B cell (primary cell): ENCODE data around the gene ATP6V1F. TPM values are rescaled to one million over a fixed set of nuclear protein-coding genes. Genes with fewer than 3 reads are reported as not detected.

ENCODE experiments used
- ATAC-seq: fragments of 200-7000 bp; cut with Tn5 transposase; one replicate; pipeline ENCODE4 v1.10.0; 2021; ENCODE audit warnings: low read depth, mild to moderate bottlenecking, moderate number of reproducible peaks, moderate library complexity
- CTCF ChIA-PET: fragments of 350-600 bp; sonication (Branson Sonifier 250); formaldehyde crosslinking; loops from one replicate; lab custom pipeline; 2021; ENCODE audit warnings: antibody characterized with exemption, inconsistent platforms; lab: Charles Lee
- POLR2A ChIA-PET: fragments of 350-600 bp; sonication (Branson Sonifier 250); formaldehyde crosslinking; loops from one replicate; lab custom pipeline; 2021; ENCODE audit warnings: antibody characterized with exemption; lab: Charles Lee
- DNase-seq: peaks from one replicate; pipeline ENCODE4 v3.0.0; 2013
- H2AFZ ChIP-seq: 2 replicates; pipeline ENCODE4 v1.6.1; 2012; ENCODE audit warnings: mild to moderate bottlenecking, low read depth, low read length; ENCODE audit not compliant: insufficient read depth, poor library complexity, severe bottlenecking
- H3K27ac ChIP-seq, 2 donors: 1 replicate in 1 of 2; 2 replicates in 1 of 2; pipeline ENCODE4 v1.5.1; 2012 to 2013; ENCODE audit warnings: low read length in 2 of 2, mild to moderate bottlenecking in 2 of 2, moderate library complexity in 1 of 2
- H3K27me3 ChIP-seq, 4 experiments: fragments of 200-600 bp in 1 of 4; sonication (generic) in 1 of 4; replicated peaks in 1 of 4; 1 replicate in 2 of 4; 2 replicates in 2 of 4; pipeline versions ENCODE4 v1.6.1 to v1.7.0; 2013 to 2016; ENCODE audit warnings: low read length in 3 of 4, mild to moderate bottlenecking in 2 of 4, mixed read lengths in 1 of 4, moderate library complexity in 1 of 4; ENCODE audit not compliant: insufficient read depth in 4 of 4, control insufficient read depth in 3 of 4; ENCODE audit errors: control extremely low read depth in 1 of 4
- H3K36me3 ChIP-seq, 2 experiments: replicated peaks in 1 of 2; 1 replicate in 1 of 2; 2 replicates in 1 of 2; pipeline versions ENCODE4 v1.6.1 to v1.7.1; 2013; ENCODE audit warnings: low read length in 1 of 2; ENCODE audit not compliant: insufficient read depth in 2 of 2, control insufficient read depth in 1 of 2; ENCODE audit errors: control extremely low read depth in 1 of 2, extremely low read depth in 1 of 2
- H3K4me1 ChIP-seq, 2 donors: fragments of 200-600 bp in 1 of 2; sonication (generic) in 1 of 2; 1 replicate in 1 of 2; 2 replicates in 1 of 2; pipeline versions ENCODE4 v1.5.1 to v1.6.1; 2013 to 2017; ENCODE audit warnings: low read length in 2 of 2; ENCODE audit not compliant: control insufficient read depth in 2 of 2, insufficient read depth in 2 of 2
- H3K4me2 ChIP-seq: replicated peaks from 2 replicates; pipeline ENCODE3; 2012; ENCODE audit warnings: mild to moderate bottlenecking, low read depth, low read length; ENCODE audit not compliant: poor library complexity, severe bottlenecking
- H3K4me3 ChIP-seq, 5 experiments: fragments of 200-600 bp in 1 of 5; sonication (generic) in 1 of 5; 1 replicate in 3 of 5; 2 replicates in 2 of 5; pipeline versions ENCODE4 v1.5.1 to v1.7.0; 2011 to 2016; ENCODE audit warnings: low read length in 4 of 5, mild to moderate bottlenecking in 4 of 5, low read depth in 2 of 5, control low read depth in 1 of 5, moderate library complexity in 1 of 5; ENCODE audit not compliant: insufficient read depth in 1 of 5; ENCODE audit errors: control extremely low read depth in 1 of 5, extremely low read depth in 1 of 5
- H3K79me2 ChIP-seq: fragments of 200-600 bp; sonication (generic); one replicate; pipeline ENCODE4 v1.6.0; 2016; ENCODE audit warnings: low read length; ENCODE audit not compliant: control insufficient read depth, insufficient read depth
- H3K9ac ChIP-seq: fragments of 200-600 bp; sonication (generic); 2 replicates; pipeline ENCODE4 v1.6.1; 2017; ENCODE audit warnings: mild to moderate bottlenecking, low read length, moderate library complexity
- H3K9me3 ChIP-seq, 3 donors: one replicate each; pipeline versions ENCODE4 v1.6.1 to v1.7.1; 2013; ENCODE audit warnings: low read length in 2 of 3; ENCODE audit not compliant: control insufficient read depth in 2 of 3, insufficient read depth in 1 of 3; ENCODE audit errors: control extremely low read depth in 1 of 3
- H4K20me1 ChIP-seq: 2 replicates; pipeline ENCODE4 v1.6.0; 2012; ENCODE audit warnings: mild to moderate bottlenecking, low read length; ENCODE audit not compliant: insufficient read depth, control insufficient read depth, poor library complexity, severe bottlenecking
- H3K27ac Mint-ChIP-seq: one replicate; pipeline ENCODE4 v1.8.0; 2021; ENCODE audit warnings: mixed read lengths
- H3K27me3 Mint-ChIP-seq: one replicate; pipeline ENCODE4 v1.8.0; 2021; ENCODE audit warnings: mixed read lengths
- H3K4me1 Mint-ChIP-seq: one replicate; pipeline ENCODE4 v1.8.0; 2021; ENCODE audit warnings: mixed read lengths
- H3K4me3 Mint-ChIP-seq: one replicate; pipeline ENCODE4 v1.8.0; 2021; ENCODE audit warnings: mixed read lengths
- H3K9me3 Mint-ChIP-seq: one replicate; pipeline ENCODE4 v1.8.0; 2022; ENCODE audit warnings: mixed read lengths; ENCODE audit not compliant: insufficient read depth
- CTCF ChIP-seq: fragments of 200-600 bp; IDR thresholded peaks from one replicate; pipeline ENCODE4 v1.8.0; 2022; ENCODE audit warnings: antibody characterized with exemption, mild to moderate bottlenecking
- EZH2 ChIP-seq: IDR thresholded peaks from 2 replicates; pipeline ENCODE4 v1.6.1; 2012; ENCODE audit warnings: borderline replicate concordance, low read depth, mild to moderate bottlenecking, moderate library complexity, low read length; ENCODE audit not compliant: insufficient read depth, poor library complexity, severe bottlenecking
- WGBS: methylation state at CpG from one replicate; pipeline ENCODE4 v1.1.5; 2013; ENCODE audit warnings: missing lambda C conversion rate; ENCODE audit not compliant: insufficient coverage; 5-methylcytosine and 5-hydroxymethylcytosine counted together
- intact Hi-C: fragments of 100-400 bp; cut with micrococcal nuclease; formaldehyde crosslinking; loops from one replicate; pipeline ENCODE4 v1.10.0; 2022
- polyA plus RNA-seq: library from polyadenylated mRNA; depleted of rRNA; stranded (reverse); fragments of >200 nt; gene quantifications from 2 replicates; pipeline ENCODE4 v1.2.3, GENCODE V29; 2012
- total RNA-seq, 2 donors: library from RNA; stranded (reverse); fragments of 120-200 nt in 1 of 2; gene quantifications; 1 replicate in 1 of 2; 2 replicates in 1 of 2; pipeline versions ENCODE4 v1.2.3 to v1.2.4, GENCODE V29; 2013 to 2022

ATP6V1F gene
- total and polyA plus RNA-seq, 2 donors (not counting 1 experiment from before 2014, with no cell fraction given), result 81.7 to 198 TPM

DNA sequence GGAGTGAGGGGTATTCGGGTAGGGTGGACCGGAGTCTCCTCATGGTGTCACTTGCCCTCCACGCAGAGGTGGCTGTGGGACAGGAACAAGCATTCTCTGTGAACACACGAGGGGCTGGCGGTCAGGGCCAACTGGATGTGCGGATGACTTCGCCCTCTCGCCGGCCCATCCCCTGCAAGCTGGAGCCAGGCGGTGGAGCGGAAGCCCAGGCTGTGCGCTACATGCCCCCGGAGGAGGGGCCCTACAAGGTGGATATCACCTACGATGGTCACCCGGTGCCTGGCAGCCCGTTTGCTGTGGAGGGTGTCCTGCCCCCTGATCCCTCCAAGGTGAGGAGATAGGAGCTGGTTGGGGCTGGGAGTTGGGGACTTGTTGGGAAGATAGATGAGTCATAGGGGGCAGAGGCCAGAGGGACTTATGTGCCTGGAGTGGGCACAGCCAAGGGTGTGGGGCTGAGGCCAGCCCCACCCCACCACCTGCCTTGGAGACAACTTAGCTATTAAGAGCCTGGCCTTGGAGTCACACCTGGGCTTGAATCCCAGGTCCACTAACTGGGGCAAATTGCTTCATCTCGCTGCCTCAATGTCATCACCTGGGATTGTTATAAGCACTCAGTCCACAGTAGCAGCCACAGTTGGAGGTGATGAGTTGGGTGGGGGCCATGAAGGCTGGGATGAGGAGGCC lies 18.6 kb upstream of the ATP6V1F start:
- no peak overlapping the region for H3K9ac ChIP-seq
- intact Hi-C loops, result loop anchor here (2.0 kb wide), 1 partner anchor 247 kb away; no protein-coding TSS in a partner anchor
- POLR2A ChIA-PET, result no interaction called here

More for the DNA sequence above, 18.6 kb upstream of the ATP6V1F start:
- Histone ChIP-seq H3K27ac (no peak overlapping the region), H2AFZ (no peak overlapping the region), H4K20me1 (no peaks in the 10 kb centered on the region), H3K4me3 (no peak overlapping the region), H3K79me2 (no peaks in the 10 kb centered on the region), H3K27me3 (no peaks in the 10 kb centered on the region), H3K4me2 (no peak overlapping the region), H3K9me3 (no peaks in the 10 kb centered on the region), H3K4me1 (peaks cover 0 to 11% of the 10 kb centered on the region in 2 donors), H3K36me3 (no peaks in the 10 kb centered on the region)
- 99% methylated on average over 17 of the region's 17 CpGs for WGBS
- Mint-ChIP-seq H3K4me3 (no peak overlapping the region), H3K27ac (no peak overlapping the region), H3K27me3 (no peaks in the 10 kb centered on the region), H3K4me1 (peaks cover 4% of the 10 kb centered on the region), H3K9me3 (no peaks in the 10 kb centered on the region)
- no peak for ATAC-seq
- CTCF ChIA-PET, result interaction anchor here (2.3 kb wide), 1 partner anchor 39 kb away, joined by 13 read pairs; no protein-coding TSS in a partner anchor
- TF ChIP-seq CTCF (no peak), EZH2 (no peak)
- no peak for DNase-seq
